Mucosa of rectum (tissue), 2 donors: ENCODE measurements around the gene PRKAR1A.
"Not testable (repeated sequence)": the region's sequence is repeated elsewhere in the genome, so short reads cannot be mapped to it uniquely, and the experiment has no call there.

Experiments
- H3K27ac ChIP-seq, 2 donors: one replicate each; pipeline ENCODE4 v1.7.0; 2013; ENCODE audit warnings: inconsistent platforms in 2 of 2, low read depth in 2 of 2, low read length in 2 of 2
- H3K27me3 ChIP-seq, 2 donors: one replicate each; pipeline ENCODE4 v1.7.0; 2013; ENCODE audit warnings: low read length in 2 of 2; ENCODE audit not compliant: control insufficient read depth in 2 of 2, insufficient read depth in 2 of 2
- H3K36me3 ChIP-seq, 2 donors: one replicate each; pipeline ENCODE4 v1.7.0; 2013; ENCODE audit warnings: low read length in 2 of 2; ENCODE audit not compliant: control insufficient read depth in 2 of 2, insufficient read depth in 2 of 2
- H3K4me1 ChIP-seq, 2 donors: one replicate each; pipeline ENCODE4 v1.7.0; 2013; ENCODE audit warnings: low read length in 2 of 2, mild to moderate bottlenecking in 1 of 2; ENCODE audit not compliant: control insufficient read depth in 2 of 2, insufficient read depth in 2 of 2
- H3K4me3 ChIP-seq, 2 donors: one replicate each; pipeline ENCODE4 v1.7.0; 2013; ENCODE audit warnings: low read length in 2 of 2
- H3K9ac ChIP-seq, 2 donors: one replicate each; pipeline ENCODE4 v1.7.0; 2013; ENCODE audit warnings: low read length in 2 of 2, low read depth in 1 of 2, mild to moderate bottlenecking in 1 of 2
- H3K9me3 ChIP-seq, 2 donors: one replicate each; pipeline ENCODE4 v1.7.0; 2013; ENCODE audit warnings: low read length in 2 of 2; ENCODE audit not compliant: control insufficient read depth in 2 of 2
- donor health status: healthy.
- donor health status: Normal muscosa, but diverticular disease.

The PRKAR1A gene

DNA sequence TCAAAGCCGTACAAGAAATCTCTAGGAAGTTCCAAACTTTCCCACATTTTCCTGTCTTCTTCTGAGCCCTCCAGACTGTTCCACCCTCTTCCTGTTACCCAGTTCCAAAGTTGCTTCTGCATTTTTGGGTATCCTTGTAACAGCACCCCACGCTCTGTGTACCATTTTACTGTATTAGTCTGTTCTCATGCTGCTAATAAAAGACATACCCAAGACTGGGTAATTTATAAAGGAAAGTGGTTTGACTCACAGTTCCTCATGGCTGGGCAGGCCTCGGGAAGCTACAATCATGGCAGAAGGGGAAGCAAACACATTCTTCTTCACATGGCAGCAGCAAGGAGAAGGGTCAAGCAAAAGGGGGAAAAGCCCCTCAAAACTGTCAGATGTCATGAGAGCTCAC is 6.8 kb downstream of the PRKAR1A start:
- H3K36me3 ChIP-seq = peaks cover 46 to 54% of the 10 kb centered on the region in 2 donors
- H3K4me3 ChIP-seq, H3K9ac ChIP-seq, H3K27me3 ChIP-seq, H3K27ac ChIP-seq, H3K9me3 ChIP-seq: not testable (repeated sequence)
- peaks cover 3 to 12% of the 10 kb centered on the region in 2 donors for H3K4me1 ChIP-seq

DNA sequence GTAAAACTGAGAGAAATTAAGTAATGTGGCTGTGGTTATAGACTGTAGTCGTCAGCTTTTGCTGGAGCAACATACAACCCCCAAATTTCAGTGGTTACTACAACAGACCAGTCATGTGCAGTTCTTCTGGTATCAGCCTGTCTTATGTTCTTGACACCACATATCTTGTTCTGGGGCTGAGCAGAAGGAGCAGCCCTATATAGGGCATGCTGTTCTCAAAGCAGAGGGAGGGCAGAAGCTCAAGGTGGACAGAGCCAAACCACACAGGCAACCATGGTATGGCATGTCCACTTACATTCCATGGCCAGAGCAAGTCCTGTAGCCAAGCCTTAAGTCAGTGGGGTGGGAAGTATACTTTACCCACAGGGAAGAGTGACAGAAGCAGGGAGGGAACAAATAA is 7.7 kb downstream of the PRKAR1A start:
- Histone ChIP-seq H3K27ac (no peak overlapping the region), H3K4me1 (peaks cover 1 to 4% of the 10 kb centered on the region in 2 donors), H3K9ac (no peak overlapping the region), H3K36me3 (peaks cover 50 to 57% of the 10 kb centered on the region in 2 donors), H3K4me3 (no peak overlapping the region), H3K27me3 (no peaks in the 10 kb centered on the region), H3K9me3 (no peaks in the 10 kb centered on the region)

DNA sequence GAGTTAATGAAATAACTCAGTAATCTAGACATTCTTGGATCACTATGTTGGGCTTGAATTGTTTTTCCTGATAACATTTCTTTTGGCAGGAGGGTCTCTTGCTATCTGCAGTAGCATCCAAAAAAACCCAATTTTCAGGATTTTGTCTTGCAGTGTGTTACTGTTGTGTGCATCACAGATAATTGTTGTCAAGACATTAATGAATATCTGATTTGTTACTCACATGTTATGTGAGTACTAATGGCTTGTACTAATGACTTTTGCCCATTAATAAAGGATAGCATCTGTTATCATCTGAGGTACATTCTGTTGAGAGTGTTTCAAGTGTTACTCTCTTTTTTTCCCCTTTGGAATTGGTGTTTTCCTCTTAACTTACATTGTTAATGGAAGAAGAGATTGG is 10.0 kb downstream of the PRKAR1A start:
- Histone ChIP-seq H3K27ac (no peak overlapping the region), H3K9me3 (no peaks in the 10 kb centered on the region), H3K4me1 (peaks cover 0 to 1% of the 10 kb centered on the region in 2 donors), H3K27me3 (no peaks in the 10 kb centered on the region), H3K36me3 (peaks cover 61 to 68% of the 10 kb centered on the region in 2 donors), H3K9ac (no peak overlapping the region), H3K4me3 (no peak overlapping the region)

DNA sequence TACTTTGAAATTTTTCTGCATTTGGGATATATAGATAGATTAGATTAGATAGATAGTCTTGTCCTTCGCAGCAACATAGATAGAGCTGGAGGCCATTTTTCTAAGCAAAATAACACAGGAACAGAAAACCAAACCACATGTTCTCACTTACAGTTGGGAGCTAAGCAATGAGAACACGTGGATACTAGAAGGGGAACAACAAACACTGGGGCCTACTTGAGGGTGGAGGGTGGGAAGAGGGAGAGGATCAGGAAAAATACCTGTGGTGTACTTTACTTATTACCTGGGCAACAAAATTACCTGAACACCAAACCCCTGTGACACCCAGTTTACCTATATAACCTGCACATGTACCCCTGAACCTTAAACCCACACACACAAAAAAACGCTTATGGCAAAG is 14.3 kb downstream of the PRKAR1A start:
- Histone ChIP-seq H3K9ac (no peak overlapping the region), H3K4me3 (no peak overlapping the region), H3K27me3 (no peaks in the 10 kb centered on the region), H3K9me3 (no peaks in the 10 kb centered on the region), H3K4me1 (no peaks in the 10 kb centered on the region), H3K27ac (no peak overlapping the region), H3K36me3 (peaks cover 81 to 90% of the 10 kb centered on the region in 2 donors)

DNA sequence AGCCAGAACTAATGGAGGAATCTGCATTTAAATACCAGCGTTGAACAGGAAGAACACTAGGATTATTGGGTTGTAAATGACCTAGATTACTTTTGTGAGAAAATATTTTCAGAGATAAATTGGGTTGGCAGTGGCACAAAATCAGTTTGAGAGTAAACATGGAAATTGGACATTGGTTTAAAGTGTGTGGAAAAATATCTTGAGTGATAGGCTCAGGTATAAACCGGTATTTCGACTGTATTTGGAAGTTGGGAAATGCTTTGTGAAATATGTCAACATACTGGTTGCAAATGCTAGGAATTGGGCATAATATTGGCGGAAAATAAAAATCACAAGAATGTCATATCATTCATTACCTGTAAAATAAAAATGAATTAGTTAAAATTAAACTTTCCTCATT is 15.1 kb downstream of the PRKAR1A start:
- Histone ChIP-seq H3K9me3 (no peaks in the 10 kb centered on the region), H3K4me1 (no peaks in the 10 kb centered on the region), H3K27me3 (no peaks in the 10 kb centered on the region), H3K27ac (no peak overlapping the region), H3K4me3 (no peak overlapping the region), H3K9ac (no peak overlapping the region), H3K36me3 (peaks cover 76 to 89% of the 10 kb centered on the region in 2 donors)

DNA sequence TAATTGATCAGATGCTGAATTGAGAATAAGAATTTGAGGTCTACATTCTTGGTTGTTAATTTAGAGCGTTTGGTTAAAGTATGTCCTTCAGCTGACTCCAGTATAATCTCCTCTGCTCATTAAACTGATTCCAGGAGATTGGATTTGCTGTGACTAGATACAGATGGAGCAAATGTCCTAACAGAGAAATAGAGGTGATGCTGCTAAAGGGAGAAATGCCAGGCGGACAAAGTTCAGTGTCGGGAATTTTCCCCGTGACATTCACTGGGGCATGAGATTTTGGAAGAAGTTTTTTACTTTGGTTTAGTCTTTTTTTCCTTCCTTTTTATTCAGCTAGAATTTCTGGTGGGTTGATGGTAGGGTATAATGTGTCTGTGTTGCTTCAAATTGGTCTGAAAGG is 19.0 kb downstream of the PRKAR1A start:
- no peak overlapping the region for H3K9ac ChIP-seq
- no peaks in the 10 kb centered on the region for H3K9me3 ChIP-seq
- no peaks in the 10 kb centered on the region for H3K27me3 ChIP-seq
- H3K27ac ChIP-seq = no peak overlapping the region
- H3K4me1 ChIP-seq = no peaks in the 10 kb centered on the region
- no peak overlapping the region for H3K4me3 ChIP-seq
- peaks cover 52 to 71% of the 10 kb centered on the region in 2 donors for H3K36me3 ChIP-seq

DNA sequence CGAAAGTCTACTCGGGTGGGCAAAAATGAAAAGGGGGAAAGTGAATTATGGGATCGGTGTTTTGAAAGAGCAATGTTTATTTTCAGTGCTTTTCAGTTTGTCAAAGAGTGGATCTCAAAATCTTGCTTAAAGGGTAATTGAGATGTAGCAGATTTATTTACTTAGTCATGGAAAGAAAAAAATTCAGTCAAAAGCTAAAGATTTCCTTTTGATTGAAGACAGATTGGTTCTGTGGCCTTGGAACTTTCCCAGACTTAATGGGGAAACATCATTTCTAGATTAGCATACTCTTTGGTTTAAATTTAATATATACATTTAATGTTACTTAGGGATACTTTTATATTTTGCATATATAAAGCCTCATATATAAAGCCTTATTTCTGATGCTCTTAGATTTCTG is 20.6 kb downstream of the PRKAR1A start:
- H3K27ac ChIP-seq = no peak overlapping the region
- H3K4me1 ChIP-seq = no peaks in the 10 kb centered on the region
- H3K27me3 ChIP-seq = no peaks in the 10 kb centered on the region
- peaks cover 53 to 65% of the 10 kb centered on the region in 2 donors for H3K36me3 ChIP-seq
- H3K9ac ChIP-seq = no peak overlapping the region
- no peaks in the 10 kb centered on the region for H3K9me3 ChIP-seq
- H3K4me3 ChIP-seq = no peak overlapping the region

DNA sequence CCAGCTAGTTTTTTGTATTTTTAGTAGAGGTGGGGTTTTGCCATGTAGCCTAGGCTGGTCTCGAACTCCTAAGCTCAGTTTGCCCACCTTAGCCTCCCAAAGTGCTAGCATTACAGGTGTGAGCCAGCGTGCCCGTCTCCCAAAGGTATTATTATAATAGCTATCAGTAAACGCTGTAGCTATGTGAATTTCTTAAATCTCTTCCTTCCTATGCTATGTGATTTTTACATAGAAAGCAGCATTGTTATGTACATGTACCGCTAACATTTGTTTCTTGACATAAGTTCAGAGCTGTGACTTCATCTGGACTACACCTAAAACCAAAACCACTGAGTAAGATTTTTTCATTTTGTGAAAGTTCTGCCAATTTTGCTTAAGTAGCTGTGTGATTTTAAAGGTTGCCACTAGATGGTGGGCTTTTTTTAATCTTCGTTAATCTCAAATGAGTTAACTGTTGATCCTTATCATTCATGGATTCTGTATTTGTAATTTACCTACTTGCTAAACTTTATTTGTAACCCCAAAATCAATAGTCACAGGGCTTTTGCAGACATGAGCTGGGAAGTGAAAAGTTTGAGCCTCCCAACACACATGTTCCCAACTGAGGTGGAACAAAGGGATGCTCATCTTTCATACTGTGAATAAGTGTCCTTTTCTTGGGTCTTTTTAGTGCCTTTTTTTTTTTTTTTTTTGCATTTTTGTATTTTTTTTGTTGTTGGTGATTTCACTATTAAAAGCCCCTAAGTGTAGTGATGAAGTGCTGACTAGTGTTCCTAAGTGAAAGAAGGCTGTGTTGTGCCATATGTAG is 21.9 kb downstream of the PRKAR1A start:
- Histone ChIP-seq H3K4me3 (no peak overlapping the region), H3K9me3 (no peaks in the 10 kb centered on the region), H3K27me3 (no peaks in the 10 kb centered on the region), H3K36me3 (peaks cover 43 to 55% of the 10 kb centered on the region in 2 donors), H3K9ac (no peak overlapping the region), H3K27ac (no peak overlapping the region), H3K4me1 (no peaks in the 10 kb centered on the region)

DNA sequence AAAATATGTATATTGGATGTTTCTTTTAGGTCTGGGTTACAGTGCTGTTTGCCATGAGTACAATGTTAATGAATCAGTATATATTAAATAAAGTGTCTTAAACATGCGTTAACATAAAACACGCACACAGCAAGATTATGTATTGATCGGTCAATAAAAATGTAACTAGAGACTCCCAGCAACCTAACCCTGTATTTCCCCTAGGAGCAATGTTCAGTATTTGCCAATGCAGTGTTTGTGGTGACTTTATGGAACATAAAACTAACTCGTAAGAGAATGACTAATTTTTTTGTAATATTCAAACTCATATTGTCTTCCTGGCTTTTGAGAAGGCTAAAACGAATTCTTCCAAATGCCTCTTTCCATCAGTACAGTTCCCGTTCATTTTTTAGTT is 22.5 kb downstream of the PRKAR1A start:
- no peaks in the 10 kb centered on the region for H3K9me3 ChIP-seq
- no peak overlapping the region for H3K27ac ChIP-seq
- H3K4me3 ChIP-seq = no peak overlapping the region
- no peaks in the 10 kb centered on the region for H3K4me1 ChIP-seq
- no peaks in the 10 kb centered on the region for H3K27me3 ChIP-seq
- peaks cover 38 to 49% of the 10 kb centered on the region in 2 donors for H3K36me3 ChIP-seq
- no peak overlapping the region for H3K9ac ChIP-seq

DNA sequence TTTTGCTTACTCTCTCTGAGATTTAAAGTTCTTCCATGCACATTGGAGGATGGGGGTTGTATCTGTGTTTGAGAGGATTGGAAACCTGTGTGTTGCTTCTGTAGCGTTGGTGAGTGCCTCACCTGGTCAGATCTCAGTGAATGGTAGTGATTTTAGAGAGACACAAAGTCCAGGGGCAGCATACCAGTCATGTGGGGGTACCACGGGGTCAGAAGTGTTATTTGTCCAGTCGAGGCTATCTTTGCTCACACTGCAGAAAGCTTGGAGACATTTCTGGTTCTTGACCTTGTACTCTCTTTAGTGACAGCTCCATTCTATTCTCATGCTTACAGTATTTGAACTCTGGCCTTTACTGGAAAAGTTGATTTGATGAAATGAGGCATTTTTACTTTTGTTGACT is 23.7 kb downstream of the PRKAR1A start:
- H3K27ac ChIP-seq = no peak overlapping the region
- H3K4me3 ChIP-seq = no peak overlapping the region
- H3K36me3 ChIP-seq = peaks cover 34 to 43% of the 10 kb centered on the region in 2 donors
- H3K27me3 ChIP-seq = no peaks in the 10 kb centered on the region
- no peaks in the 10 kb centered on the region for H3K9me3 ChIP-seq
- H3K9ac ChIP-seq = no peak overlapping the region
- H3K4me1 ChIP-seq = no peaks in the 10 kb centered on the region
